Common myeloid progenitor, CD34-positive (primary cell): ENCODE data around the gene NIF3L1.
"Not testable (repeated sequence)": the region's sequence is repeated elsewhere in the genome, so short reads cannot be mapped to it uniquely, and the experiment has no call there.

Source experiments
- CTCF ChIA-PET: fragments of 350-600 bp; sonication (Branson Sonifier 250); formaldehyde crosslinking; loops from one replicate; lab custom pipeline; 2021; ENCODE audit warnings: antibody characterized with exemption; lab: Charles Lee
- POLR2A ChIA-PET: fragments of 350-600 bp; sonication (Branson Sonifier 250); formaldehyde crosslinking; loops from one replicate; lab custom pipeline; 2021; ENCODE audit warnings: antibody characterized with exemption; lab: Charles Lee
- DNase-seq, 3 donors: peaks; one replicate each; pipeline versions ENCODE4 v3.0.0 to v3.0.0-alpha.2; 2013
- H3K27ac ChIP-seq, 2 experiments: 1 replicate in 1 of 2; 2 replicates in 1 of 2; pipeline ENCODE4 v1.7.0; 2013; ENCODE audit warnings: inconsistent platforms in 2 of 2, low read length in 2 of 2, mild to moderate bottlenecking in 2 of 2, low read depth in 1 of 2, moderate library complexity in 1 of 2; ENCODE audit not compliant: severe bottlenecking in 2 of 2, insufficient read depth in 1 of 2, poor library complexity in 1 of 2
- H3K27me3 ChIP-seq, 5 experiments: replicated peaks in 2 of 5; 1 replicate in 3 of 5; 2 replicates in 2 of 5; pipeline versions ENCODE4 v1.6.1 to v1.7.0; 2013; ENCODE audit warnings: low read length in 4 of 5, mild to moderate bottlenecking in 2 of 5, moderate library complexity in 2 of 5, inconsistent platforms in 1 of 5; ENCODE audit not compliant: insufficient read depth in 5 of 5, control insufficient read depth in 4 of 5
- H3K36me3 ChIP-seq, 4 experiments: 1 replicate in 2 of 4; 2 replicates in 2 of 4; pipeline versions ENCODE4 v1.6.1 to v1.7.0; 2013; ENCODE audit warnings: low read length in 3 of 4, control low read depth in 1 of 4, mild to moderate bottlenecking in 1 of 4; ENCODE audit not compliant: control insufficient read depth in 4 of 4, insufficient read depth in 4 of 4
- H3K4me1 ChIP-seq, 4 experiments: 1 replicate in 3 of 4; 2 replicates in 1 of 4; pipeline versions ENCODE4 v1.6.1 to v1.7.1; 2013; ENCODE audit warnings: low read length in 3 of 4, mild to moderate bottlenecking in 3 of 4, control low read depth in 1 of 4, inconsistent platforms in 1 of 4, moderate library complexity in 1 of 4; ENCODE audit not compliant: control insufficient read depth in 4 of 4, insufficient read depth in 4 of 4; ENCODE audit errors: control extremely low read depth in 1 of 4
- H3K4me3 ChIP-seq, 7 experiments: 1 replicate in 4 of 7; 2 replicates in 3 of 7; pipeline versions ENCODE4 v1.5.1 to v1.7.0; 2013; ENCODE audit warnings: mild to moderate bottlenecking in 7 of 7, low read length in 6 of 7, moderate library complexity in 6 of 7, inconsistent platforms in 2 of 7, low read depth in 2 of 7, control low read depth in 1 of 7; ENCODE audit not compliant: insufficient read depth in 4 of 7, control insufficient read depth in 1 of 7; ENCODE audit errors: extremely low read depth in 1 of 7
- H3K9me3 ChIP-seq, 5 experiments: 1 replicate in 4 of 5; 2 replicates in 1 of 5; pipeline versions ENCODE4 v1.6.1 to v1.7.1; 2013; ENCODE audit warnings: low read length in 4 of 5, mild to moderate bottlenecking in 2 of 5, inconsistent platforms in 1 of 5, low read depth in 1 of 5, moderate library complexity in 1 of 5; ENCODE audit not compliant: control insufficient read depth in 4 of 5, insufficient read depth in 2 of 5; ENCODE audit errors: control extremely low read depth in 1 of 5
- WGBS: methylation state at CpG from one replicate; pipeline ENCODE4 v1.1.5; 2013; ENCODE audit not compliant: insufficient coverage; 5-methylcytosine and 5-hydroxymethylcytosine counted together

The NIF3L1 gene

GRCh38 chr2:200871151-200871550 is 18.0 kb upstream of the NIF3L1 start:
- H3K9me3 ChIP-seq, result no peaks in the 10 kb centered on the region
- ChIA-PET CTCF (interaction anchor here (0.7 to 2.1 kb wide), 3 partner anchors 9 to 35 kb away, joined by 4 to 5 read pairs (median 4); no protein-coding TSS in a partner anchor), POLR2A (interaction anchor here (0.7 kb wide), 1 partner anchor 18 kb away, joined by 3 read pairs; the partner anchor contains the start of gene NIF3L1)
- no peak for DNase-seq
- H3K4me1 ChIP-seq, result peaks cover 4 to 20% (median 10%) of the 10 kb centered on the region in 4 experiments
- no peak overlapping the region for H3K4me3 ChIP-seq
- no peaks in the 10 kb centered on the region for H3K27me3 ChIP-seq
- H3K36me3 ChIP-seq, result peaks cover 13 to 29% (median 19%) of the 10 kb centered on the region in 4 experiments
- 63% methylated on average over 1 of the region's 3 CpGs for WGBS
- H3K27ac ChIP-seq, result no peak overlapping the region

- ChIA-PET CTCF (no interaction called here), POLR2A (no interaction called here)
- WGBS, result 94% methylated on average over 4 of the region's 6 CpGs
Observed at GRCh38 chr2:200873560-200873959, 15.6 kb upstream of the NIF3L1 start.

GRCh38 chr2:200877443-200877842 is 11.7 kb upstream of the NIF3L1 start:
- Histone ChIP-seq H3K9me3 (no peaks in the 10 kb centered on the region), H3K27ac (no peak overlapping the region), H3K27me3 (no peaks in the 10 kb centered on the region), H3K4me1 (no peaks in the 10 kb centered on the region), H3K36me3 (peaks cover 18 to 81% (median 35%) of the 10 kb centered on the region in 4 experiments), H3K4me3 (no peak overlapping the region)
- ChIA-PET POLR2A (interaction anchor here (0.6 to 1.0 kb wide), 2 partner anchors 10 to 13 kb away, joined by 3 read pairs; partner anchors contain the start of gene CLK1), CTCF (interaction anchor here (1.2 to 1.8 kb wide), 2 partner anchors 8 to 10 kb away, joined by 6 to 7 read pairs; no protein-coding TSS in a partner anchor)
- no peak for DNase-seq

More at GRCh38 chr2:200873560-200873959, 15.6 kb upstream of the NIF3L1 start:
- H3K9me3 ChIP-seq, result no peaks in the 10 kb centered on the region
- peaks cover 15 to 47% (median 28%) of the 10 kb centered on the region in 4 experiments for H3K36me3 ChIP-seq
- no peak overlapping the region for H3K27ac ChIP-seq
- DNase-seq, result no peak
- peaks cover 0 to 9% (median 0%) of the 10 kb centered on the region in 4 experiments for H3K4me1 ChIP-seq
- H3K4me3 ChIP-seq, result no peak overlapping the region
- H3K27me3 ChIP-seq, result no peaks in the 10 kb centered on the region

DNA sequence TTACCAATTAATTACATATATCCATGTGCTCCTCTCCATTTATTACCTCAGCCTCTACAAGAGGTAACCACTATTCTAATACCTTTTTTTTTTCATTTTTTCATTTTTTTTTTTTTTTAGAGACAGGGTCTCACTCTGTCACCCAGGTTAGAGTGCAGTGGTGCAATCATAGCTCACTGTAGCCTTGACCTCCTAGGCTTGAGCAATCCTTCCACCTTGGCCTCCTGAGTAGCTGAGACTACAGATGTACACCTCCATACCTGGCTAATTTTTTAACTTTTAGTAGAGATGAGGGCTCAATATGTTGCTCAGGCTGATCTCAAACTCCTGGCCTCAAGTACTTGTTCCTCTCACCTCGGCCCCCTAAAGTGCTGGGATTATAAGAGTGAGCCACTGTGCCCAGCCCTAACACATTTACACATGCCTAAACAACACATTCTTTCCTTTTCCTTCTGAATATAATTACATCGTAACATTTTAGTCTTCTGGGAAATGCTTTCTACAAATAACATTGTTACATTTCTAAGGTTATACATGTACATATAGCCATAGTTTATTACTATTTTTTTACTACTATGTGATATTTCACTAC is 10.8 kb upstream of the NIF3L1 start:
- H3K4me1 ChIP-seq, result no peaks in the 10 kb centered on the region
- H3K9me3 ChIP-seq, result no peaks in the 10 kb centered on the region
- H3K4me3 ChIP-seq, result no peak overlapping the region
- H3K36me3 ChIP-seq, result peaks cover 14 to 84% (median 33%) of the 10 kb centered on the region in 4 experiments
- POLR2A ChIA-PET, result interaction anchor here (0.6 to 1.0 kb wide), 2 partner anchors 9 to 14 kb away, joined by 3 read pairs; partner anchors contain the start of gene CLK1
- CTCF ChIA-PET, result interaction anchor here (0.6 to 1.2 kb wide), 2 partner anchors 9 to 14 kb away, joined by 3 to 7 read pairs; no protein-coding TSS in a partner anchor
- no peak for DNase-seq
- H3K27ac ChIP-seq, result no peak overlapping the region
- no peaks in the 10 kb centered on the region for H3K27me3 ChIP-seq
- no CpG with 5 or more reads among the region's 2 CpGs for WGBS

DNA sequence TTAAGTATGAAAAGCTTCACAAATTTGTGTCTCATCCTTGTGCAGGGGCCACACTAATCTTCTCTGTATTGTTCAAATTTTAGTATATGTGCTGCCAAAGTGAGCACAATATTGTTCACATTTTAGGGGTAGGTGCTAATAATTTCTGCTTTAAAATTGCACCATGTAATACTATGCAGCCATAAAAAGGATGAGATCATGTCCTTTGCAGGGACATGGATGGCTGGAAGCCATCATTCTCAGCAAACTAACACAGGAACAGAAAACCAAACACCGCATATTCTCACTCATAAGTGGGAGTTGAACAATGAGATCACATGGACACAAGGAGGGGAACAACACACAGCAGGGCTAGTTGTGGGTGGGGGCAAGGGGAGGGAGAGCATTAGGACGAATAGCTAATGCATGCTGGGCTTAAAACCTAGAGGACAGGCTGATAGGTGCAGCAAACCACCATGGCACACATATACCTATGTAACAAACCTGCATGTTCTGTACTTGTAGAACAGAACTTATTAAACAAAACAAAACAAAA is 7.4 kb upstream of the NIF3L1 start:
- peaks cover 8 to 77% (median 33%) of the 10 kb centered on the region in 4 experiments for H3K36me3 ChIP-seq
- H3K4me3 ChIP-seq, H3K27ac ChIP-seq, POLR2A ChIA-PET, H3K4me1 ChIP-seq, H3K27me3 ChIP-seq, DNase-seq, H3K9me3 ChIP-seq: not testable (repeated sequence)
- 100% methylated on average over 1 of the region's 2 CpGs for WGBS
- CTCF ChIA-PET, result interaction anchor here (0.6 kb wide), 1 partner anchor 15 kb away, joined by 3 read pairs; no protein-coding TSS in a partner anchor

GRCh38 chr2:200899482-200899881 is 10.3 kb downstream of the NIF3L1 start:
- no peaks in the 10 kb centered on the region for H3K27me3 ChIP-seq
- peaks cover 22 to 71% (median 47%) of the 10 kb centered on the region in 4 experiments for H3K36me3 ChIP-seq
- H3K4me1 ChIP-seq, result peaks cover 0 to 3% (median 0%) of the 10 kb centered on the region in 4 experiments
- ChIA-PET CTCF (no interaction called here), POLR2A (no interaction called here)
- DNase-seq, result no peak
- no peak overlapping the region for H3K27ac ChIP-seq
- no peaks in the 10 kb centered on the region for H3K9me3 ChIP-seq
- no peak overlapping the region for H3K4me3 ChIP-seq
